ENCODE data around the gene SLC22A23.

Gene SLC22A23

DNA sequence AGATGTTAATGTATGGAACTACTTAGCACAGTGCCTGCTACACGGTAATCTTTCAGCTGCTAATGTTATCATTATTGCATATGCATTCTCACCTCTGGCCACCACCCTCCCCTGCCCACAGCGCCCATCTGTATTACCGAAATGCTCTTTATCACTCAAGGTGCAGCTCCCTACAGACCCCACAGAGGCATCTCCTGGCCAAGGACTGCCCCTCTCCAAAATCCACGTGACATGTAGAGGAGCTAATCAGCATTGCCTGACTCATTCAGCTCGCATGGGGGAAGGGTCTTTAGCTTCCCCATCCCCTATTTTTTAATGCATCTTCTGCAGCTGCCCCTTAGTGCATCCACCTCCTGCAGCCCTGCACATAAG, 41.8 kb downstream of the SLC22A23 start:
- TF ChIP-seq GATA2 (IDR thresholded peaks at IDR 0.05; ENCODE audit: low read depth, low read length) (no peak), GATA3 (IDR thresholded peaks at IDR 0.05; ENCODE audit: low read depth, low read length) (no peak)

DNA sequence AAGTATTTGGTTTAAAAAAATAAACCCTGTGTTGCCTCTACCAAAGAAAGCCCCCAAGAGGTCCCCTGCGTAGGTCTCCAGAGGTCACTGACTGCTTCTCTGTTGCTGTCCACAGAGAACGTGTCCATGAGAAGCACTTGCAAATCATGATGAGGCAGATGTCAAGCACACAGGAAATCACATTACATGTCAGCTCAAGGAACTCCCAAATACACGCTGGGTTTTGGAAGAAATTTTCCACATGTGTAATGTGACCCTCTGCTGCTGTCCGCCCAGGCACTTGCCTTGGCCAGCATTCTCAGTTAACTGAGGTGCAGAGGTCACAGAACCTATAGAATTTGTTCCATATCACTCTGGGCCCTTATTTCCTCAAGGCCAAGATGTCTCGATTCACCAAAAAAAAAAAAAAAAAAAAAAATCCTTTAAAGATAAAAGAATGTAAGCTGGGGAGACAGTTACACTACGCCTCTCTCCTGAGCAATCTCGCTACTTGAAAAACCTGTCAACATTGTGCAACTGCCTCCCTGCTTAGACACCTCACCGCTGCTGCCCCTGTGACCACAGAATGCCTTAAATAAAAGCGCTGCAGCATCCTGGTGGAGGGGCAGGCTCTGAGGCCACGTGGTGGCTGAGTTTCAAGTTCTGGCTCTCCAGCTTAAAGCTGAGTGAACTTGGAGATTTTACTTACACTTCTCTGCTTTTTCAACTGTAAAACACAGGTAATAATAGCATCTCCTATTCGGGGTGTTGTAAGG, 42.3 kb downstream of the SLC22A23 start:
- TF ChIP-seq GATA2 (IDR thresholded peaks at IDR 0.05; ENCODE audit: low read depth, low read length) (no peak), GATA3 (IDR thresholded peaks at IDR 0.05; ENCODE audit: low read depth, low read length) (no peak)

DNA sequence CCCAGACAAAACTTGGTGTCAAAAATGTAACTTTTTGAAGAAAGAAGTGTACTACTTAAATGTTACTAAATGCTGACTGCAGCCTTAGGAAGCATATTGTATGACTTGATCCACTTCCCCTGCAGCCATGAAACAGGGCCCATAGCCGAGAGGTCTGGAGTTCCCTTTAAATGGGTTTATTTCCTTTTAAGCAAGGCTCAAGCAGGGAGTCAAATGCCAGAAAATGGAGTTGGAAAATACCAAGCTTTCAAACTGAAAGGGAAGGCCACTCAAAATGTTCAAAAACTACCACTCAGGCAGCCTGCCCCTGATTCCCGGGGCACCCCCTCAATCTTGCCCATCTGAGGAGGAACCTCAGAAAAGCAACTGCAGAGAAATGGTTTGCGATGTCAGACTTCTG, 43.3 kb downstream of the SLC22A23 start:
- TF ChIP-seq GATA3 (IDR thresholded peaks at IDR 0.05; ENCODE audit: low read depth, low read length) (no peak), GATA2 (IDR thresholded peaks at IDR 0.05; ENCODE audit: low read depth, low read length) (no peak)

DNA sequence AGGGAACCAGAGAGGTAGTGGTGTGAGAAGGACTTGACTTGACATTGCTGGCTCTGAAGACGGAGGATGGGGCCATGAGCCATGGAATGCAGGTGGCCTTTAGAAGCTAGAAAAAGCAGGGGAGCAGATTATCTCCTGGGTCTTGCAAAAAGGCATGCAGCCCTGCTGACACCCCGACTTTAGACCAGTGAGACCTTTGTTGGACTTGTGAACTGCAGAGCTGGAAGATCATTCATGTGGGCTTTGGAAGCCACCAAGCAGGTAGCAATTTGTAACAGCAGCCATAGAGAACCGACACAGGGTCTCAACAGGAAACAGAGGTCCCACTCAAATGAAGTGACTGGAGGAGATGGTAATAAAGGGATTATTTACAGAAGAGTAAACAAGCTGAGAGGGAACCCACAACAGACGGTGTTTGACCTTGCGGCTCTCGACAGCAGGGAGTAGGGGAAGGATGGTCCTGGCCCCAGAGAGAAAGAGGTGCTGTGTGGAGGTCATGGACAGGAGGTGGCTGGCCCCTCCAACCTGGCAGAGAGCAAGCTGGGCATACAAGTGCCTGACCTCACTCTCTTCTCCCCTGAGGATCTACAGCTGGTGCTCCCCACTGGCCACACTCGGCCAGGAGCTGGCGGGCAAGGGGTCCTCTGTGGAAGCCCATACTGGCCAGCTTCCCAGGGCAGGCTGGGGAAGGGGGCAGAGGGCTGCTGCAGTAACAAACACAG, 43.9 kb downstream of the SLC22A23 start:
- no peak for TF ChIP-seq GATA2 (IDR thresholded peaks at IDR 0.05; ENCODE audit: low read depth, low read length)
- no peak for TF ChIP-seq GATA3 (IDR thresholded peaks at IDR 0.05; ENCODE audit: low read depth, low read length)

DNA sequence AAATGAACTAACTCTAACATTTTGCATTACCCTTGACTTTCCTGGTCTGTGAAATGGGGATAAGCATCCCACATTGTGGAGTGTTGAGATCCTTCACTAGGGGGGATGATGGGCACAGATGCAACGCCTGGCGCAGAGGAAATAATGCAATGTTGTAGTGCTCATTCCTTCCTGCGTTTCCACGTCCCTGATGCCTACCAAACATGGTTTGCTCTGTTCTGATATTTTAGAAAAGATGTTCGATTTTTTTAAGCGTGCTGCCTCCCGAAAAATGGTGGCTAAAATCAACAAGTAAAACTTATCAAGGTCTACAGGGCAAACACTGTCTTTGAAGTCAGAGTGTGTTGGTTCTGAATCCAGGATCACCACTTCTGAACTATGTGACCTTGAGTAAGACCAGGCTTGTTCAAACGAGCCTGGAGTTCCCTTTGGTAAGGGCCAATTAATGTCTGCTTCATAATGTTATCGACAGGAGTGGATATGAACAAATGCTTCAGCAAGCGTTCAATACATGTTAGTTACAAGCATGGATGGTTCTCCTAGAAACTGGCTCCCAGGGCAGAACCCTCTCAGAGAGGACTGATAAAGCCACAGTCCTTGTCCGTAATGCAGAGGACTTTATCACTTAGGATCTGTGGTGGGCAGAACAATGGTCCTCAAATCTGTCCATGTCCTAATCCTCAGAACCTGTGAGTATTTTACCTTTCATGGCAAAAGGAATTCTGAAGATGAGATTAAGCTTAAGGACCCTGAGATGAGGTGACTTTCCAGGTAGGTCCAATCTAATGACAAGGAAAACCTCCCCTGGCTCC, 44.7 kb downstream of the SLC22A23 start:
- no peak for TF ChIP-seq GATA3 (IDR thresholded peaks at IDR 0.05; ENCODE audit: low read depth, low read length)
- TF ChIP-seq GATA2 (IDR thresholded peaks at IDR 0.05; ENCODE audit: low read depth, low read length) = no peak

DNA sequence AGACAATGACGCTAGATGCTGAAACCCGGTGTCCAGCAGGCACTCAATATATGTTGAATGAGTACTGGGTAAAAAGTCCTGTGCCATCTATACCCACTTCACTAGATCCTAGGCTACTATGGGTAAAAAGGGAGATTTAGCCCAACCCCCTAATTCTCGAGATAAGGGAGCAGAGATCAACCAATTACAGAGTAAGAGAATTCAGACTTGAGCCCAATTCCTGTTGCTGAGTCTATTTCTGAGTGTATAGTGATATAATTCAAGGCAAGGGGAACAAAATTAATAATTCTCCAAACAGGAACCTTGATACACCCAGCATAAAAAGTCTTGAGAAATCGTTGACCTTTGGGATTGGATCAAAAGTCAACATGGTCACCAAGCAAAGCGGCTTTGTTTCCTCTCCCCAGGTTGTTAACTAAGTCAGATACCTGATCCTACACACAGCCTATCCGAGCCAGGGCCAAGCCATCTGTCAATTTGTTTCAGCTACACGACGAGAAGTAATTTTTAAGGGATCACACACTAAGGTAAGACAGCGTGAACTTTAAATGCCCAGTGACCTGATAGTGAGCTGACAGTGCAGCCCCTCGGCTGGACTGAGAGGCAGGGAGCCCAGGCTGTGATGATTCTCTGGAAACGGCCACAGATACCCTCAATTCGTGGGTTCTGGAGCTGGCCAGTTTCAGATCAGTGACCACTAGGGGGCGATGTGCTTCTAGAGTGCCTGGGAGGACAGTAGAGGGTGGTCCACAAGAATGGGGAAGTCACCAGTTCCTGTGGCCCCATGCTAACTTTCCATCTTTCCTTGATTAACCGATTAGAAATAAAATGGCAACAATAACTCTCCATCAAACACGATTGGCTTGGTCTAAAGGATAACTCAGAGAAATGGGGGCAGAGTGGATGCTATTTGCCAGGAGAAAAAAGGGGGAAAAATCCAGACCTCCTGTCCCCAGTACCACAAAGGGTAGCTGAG, 46.2 kb downstream of the SLC22A23 start:
- TF ChIP-seq GATA3 (IDR thresholded peaks at IDR 0.05; ENCODE audit: low read depth, low read length) (no peak), GATA2 (IDR thresholded peaks at IDR 0.05; ENCODE audit: low read depth, low read length) (no peak)

DNA sequence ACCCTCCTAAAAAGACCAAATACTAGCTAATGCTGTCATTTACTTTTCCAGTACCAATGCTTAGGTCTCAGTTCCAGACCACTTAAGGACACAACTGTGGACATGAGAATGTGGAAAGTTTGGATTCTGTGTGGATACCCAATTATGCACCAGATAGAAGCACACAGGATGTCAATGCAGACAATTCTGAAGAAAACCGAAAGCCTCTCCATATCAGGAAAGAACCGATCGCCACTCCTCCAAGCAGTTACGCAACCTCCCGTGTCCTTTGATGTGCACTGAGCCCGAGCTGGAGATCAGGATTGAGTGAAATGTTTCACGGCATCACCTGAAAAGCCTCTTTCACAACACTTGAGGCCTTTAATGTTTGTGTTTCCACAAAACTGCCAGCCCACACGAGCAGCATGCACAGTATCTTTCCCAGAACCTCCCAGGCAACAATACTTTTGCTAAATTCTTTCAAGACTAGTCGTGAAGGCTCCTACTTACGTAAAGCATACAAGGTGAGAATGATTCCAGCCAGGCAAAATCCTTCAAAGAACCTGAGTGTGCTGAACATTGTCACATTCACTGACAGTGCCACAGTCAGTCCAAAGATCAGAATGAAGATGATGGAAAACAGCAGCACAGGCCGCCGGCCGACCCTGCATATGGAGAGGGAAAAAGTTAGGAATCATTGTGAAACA, 47.0 kb downstream of the SLC22A23 start:
- TF ChIP-seq GATA2 (IDR thresholded peaks at IDR 0.05; ENCODE audit: low read depth, low read length) (no peak), GATA3 (IDR thresholded peaks at IDR 0.05; ENCODE audit: low read depth, low read length) (no peak)

DNA sequence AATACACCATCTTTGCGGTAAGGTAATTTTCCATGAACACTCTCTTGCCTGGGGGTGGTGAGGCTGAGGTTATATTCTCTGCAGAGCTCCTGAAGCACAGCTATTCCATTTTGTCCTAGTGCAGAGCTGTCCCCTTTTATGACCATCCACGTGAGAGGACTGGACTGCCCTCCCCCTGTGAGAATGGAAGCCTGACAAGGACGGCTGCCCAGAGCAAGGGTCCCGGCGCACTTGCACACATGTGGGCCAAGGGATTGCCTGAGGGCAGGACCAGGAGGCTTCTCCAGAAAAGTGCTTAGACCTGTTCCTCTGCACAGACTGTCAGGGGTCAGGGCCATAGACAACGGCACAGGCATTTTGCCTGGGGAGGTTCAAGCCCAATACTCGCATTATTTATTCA, 48.2 kb downstream of the SLC22A23 start:
- TF ChIP-seq GATA2 (IDR thresholded peaks at IDR 0.05; ENCODE audit: low read depth, low read length) (no peak), GATA3 (IDR thresholded peaks at IDR 0.05; ENCODE audit: low read depth, low read length) (no peak)

DNA sequence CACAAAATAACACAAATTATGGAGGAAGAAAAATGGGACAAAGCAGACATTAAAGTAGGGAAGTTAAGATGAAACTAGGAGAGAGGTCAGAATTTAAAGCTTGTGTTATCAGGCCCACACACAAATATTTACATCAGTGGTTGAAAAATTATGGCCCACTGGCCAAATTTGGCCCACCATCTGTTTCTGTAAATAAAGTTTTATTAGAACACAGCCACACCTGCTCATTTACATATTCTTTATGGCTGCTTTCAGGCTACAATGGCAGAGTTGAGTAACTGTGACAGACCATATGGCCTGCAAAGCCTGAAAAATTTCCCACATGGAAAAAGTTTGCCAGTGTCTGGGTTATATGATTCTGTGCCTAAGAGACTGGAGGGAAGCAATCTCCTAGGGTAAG, 49.0 kb downstream of the SLC22A23 start:
- TF ChIP-seq GATA3 (IDR thresholded peaks at IDR 0.05; ENCODE audit: low read depth, low read length) (no peak), GATA2 (IDR thresholded peaks at IDR 0.05; ENCODE audit: low read depth, low read length) (no peak)

DNA sequence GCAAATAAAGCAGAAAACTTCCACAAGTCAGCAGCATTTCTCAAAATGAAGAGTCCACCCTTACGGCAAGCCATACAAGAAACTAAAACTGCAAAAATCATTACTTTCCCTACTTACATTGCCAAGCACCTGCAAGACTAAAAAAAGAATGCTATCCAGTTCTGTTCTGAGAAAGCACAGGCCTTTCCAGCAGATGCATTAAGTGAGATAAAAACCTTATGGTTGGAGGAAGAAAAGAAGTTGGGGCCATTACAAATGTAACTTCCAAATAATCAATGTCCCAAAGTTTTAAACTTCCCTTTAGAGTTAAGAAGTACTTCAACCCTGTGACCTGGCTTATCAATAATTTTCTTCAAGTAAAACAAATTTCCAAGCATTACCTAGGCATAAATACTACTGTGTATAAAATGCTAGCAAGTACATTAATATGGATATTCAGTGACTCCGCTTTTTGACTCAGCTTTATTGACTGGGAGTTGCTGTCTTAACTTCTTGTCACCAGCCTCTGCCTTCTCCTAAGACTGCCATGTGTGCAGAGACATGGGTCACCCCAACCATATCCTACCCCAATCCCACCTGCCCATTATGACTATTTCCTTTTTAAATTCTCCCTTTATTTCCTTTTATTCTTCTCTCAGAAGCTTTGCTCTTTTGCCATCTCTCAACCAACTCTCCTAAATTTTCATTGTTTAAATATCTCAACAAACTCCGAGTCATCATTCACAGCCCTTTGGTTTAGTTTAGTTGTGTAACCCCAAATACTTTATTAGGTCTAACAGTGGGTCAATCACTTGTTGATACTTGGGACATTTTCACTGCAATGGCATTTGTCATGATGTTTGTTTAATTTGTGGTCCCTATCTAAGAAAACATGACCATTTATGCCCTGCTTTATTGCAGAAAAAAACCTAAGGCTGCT, 49.7 kb downstream of the SLC22A23 start:
- TF ChIP-seq GATA3 (IDR thresholded peaks at IDR 0.05; ENCODE audit: low read depth, low read length) (no peak), GATA2 (IDR thresholded peaks at IDR 0.05; ENCODE audit: low read depth, low read length) (no peak)

DNA sequence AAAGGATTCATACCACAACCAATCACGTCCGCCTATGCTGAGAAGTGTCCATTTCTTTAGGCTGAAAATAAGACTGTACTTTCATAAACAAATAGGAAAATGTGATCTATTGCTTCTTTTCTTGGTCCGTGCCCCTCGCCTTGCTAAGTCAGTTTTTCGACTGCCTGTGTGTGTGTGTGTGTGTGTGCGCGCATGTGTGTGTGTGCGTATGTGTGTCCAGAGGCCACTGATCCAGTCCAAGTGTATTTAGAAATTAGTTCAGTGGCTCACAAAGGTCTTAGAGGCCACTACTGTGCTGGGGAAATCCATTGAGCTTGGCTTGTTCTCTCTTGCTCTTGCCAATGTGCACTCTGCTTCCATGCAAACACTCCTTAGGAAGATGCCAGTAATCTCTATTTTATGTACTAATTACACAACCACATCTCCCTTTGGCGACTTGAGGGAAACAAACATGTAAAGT, 50.5 kb downstream of the SLC22A23 start:
- TF ChIP-seq GATA3 (IDR thresholded peaks at IDR 0.05; ENCODE audit: low read depth, low read length) (no peak), GATA2 (IDR thresholded peaks at IDR 0.05; ENCODE audit: low read depth, low read length) (no peak)

DNA sequence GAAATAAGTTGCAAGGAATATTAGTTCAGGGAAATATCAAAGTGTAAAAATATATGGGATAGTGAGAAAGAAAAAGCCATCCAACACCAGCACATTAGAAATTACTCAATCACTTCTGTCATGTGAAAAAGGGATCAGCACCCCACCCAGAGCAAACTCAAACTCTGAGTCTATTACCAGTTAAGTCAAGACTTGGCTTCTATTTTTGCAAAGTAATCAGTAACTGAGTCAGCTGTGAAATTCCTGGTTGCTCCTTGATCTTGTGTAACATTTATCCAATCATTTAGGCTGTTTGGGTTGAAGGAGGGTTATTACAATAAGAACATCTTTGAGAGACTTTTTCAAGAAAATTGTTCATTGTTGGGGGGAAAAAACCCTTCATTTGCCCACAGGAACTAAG, 51.2 kb downstream of the SLC22A23 start:
- TF ChIP-seq GATA2 (IDR thresholded peaks at IDR 0.05; ENCODE audit: low read depth, low read length) = no peak
- TF ChIP-seq GATA3 (IDR thresholded peaks at IDR 0.05; ENCODE audit: low read depth, low read length) = no peak
